Measurements from ENCODE around the gene GNG14. TPM values are rescaled to one million over a fixed set of nuclear protein-coding genes. Genes with fewer than 3 reads are reported as not detected.

The GNG14 gene
- total RNA-seq, 4 donors from 2014 or later, result not detected

GRCh38 chr19:12730064-12730463 is 42.3 kb downstream of the GNG14 start:
- no peaks in the 10 kb centered on the region for H3K27me3 ChIP-seq
- TF ChIP-seq POLR2A (IDR thresholded peaks at IDR 0.05) (no peak), CTCF (IDR thresholded peaks at IDR 0.05) (no peak)
- no peak for DNase-seq
- no peaks in the 10 kb centered on the region for H3K9me3 ChIP-seq
- H3K36me3 ChIP-seq, result peaks cover 0 to 41% (median 0%) of the 10 kb centered on the region in 3 donors
- no peak overlapping the region for H3K4me3 ChIP-seq
- no peak overlapping the region for H3K27ac ChIP-seq
- peaks cover 0 to 31% (median 19%) of the 10 kb centered on the region in 4 donors for H3K4me1 ChIP-seq

GRCh38 chr19:12731337-12731736 is 43.5 kb downstream of the GNG14 start:
- peaks cover 0 to 41% (median 0%) of the 10 kb centered on the region in 3 donors for H3K36me3 ChIP-seq

GRCh38 chr19:12733369-12734214 is 45.8 kb downstream of the GNG14 start:
- peak in 1 of 3 donors; percentile 41 for DNase-seq
- Histone ChIP-seq H3K4me1 (peaks cover 0 to 47% (median 29%) of the 10 kb centered on the region in 4 donors), H3K27ac (peak overlapping the region; percentile 89 to 98 (median 94)), H3K27me3 (no peaks in the 10 kb centered on the region), H3K9me3 (no peaks in the 10 kb centered on the region), H3K4me3 (peak overlapping the region; percentile 65 to 97 (median 90)), H3K36me3 (peaks cover 0 to 30% (median 0%) of the 10 kb centered on the region in 3 donors)
- peak in 1 of 6 experiments; percentile 22 for TF ChIP-seq CTCF (IDR thresholded peaks at IDR 0.05)
- TF ChIP-seq POLR2A (IDR thresholded peaks at IDR 0.05), result peak in 1 of 2 donors; percentile 8

More at GRCh38 chr19:12731337-12731736, 43.5 kb downstream of the GNG14 start:
- no peaks in the 10 kb centered on the region for H3K27me3 ChIP-seq
- H3K4me1 ChIP-seq, result peaks cover 0 to 34% (median 22%) of the 10 kb centered on the region in 4 donors
- no peak overlapping the region for H3K27ac ChIP-seq
- no peaks in the 10 kb centered on the region for H3K9me3 ChIP-seq
- no peak overlapping the region for H3K4me3 ChIP-seq
- TF ChIP-seq CTCF (IDR thresholded peaks at IDR 0.05) (no peak), POLR2A (IDR thresholded peaks at IDR 0.05) (no peak)
- DNase-seq, result no peak

GRCh38 chr19:12736995-12737834 is 49.4 kb downstream of the GNG14 start, which contains the start of gene GET3:
GET3 (plus strand) TSS chr19:12737497; CDS start chr19:12737506, 9 bp downstream.
- Histone ChIP-seq H3K9me3 (no peaks in the 10 kb centered on the region), H3K4me3 (peak within 1 kb of the TSS; percentile 66 to 98 (median 88)), H3K27ac (peak within 1 kb of the TSS; percentile 74 to 90 (median 88)), H3K36me3 (peaks cover 0 to 28% (median 0%) of the 10 kb centered on the region in 3 donors), H3K27me3 (no peaks in the 10 kb centered on the region), H3K4me1 (peaks cover 0 to 33% (median 26%) of the 10 kb centered on the region in 4 donors)
- TF ChIP-seq CTCF (IDR thresholded peaks at IDR 0.05) (peak in 4 of 6 experiments; percentile 11 to 57 (median 40)), POLR2A (IDR thresholded peaks at IDR 0.05) (peak; percentile 38 to 43)
- peak; percentile 77 to 86 (median 86) for DNase-seq

- DNase-seq, result no peak
- H3K9me3 ChIP-seq, result no peaks in the 10 kb centered on the region
- no peaks in the 10 kb centered on the region for H3K27me3 ChIP-seq
- peak overlapping the region; percentile 66 to 98 (median 88) for H3K4me3 ChIP-seq
- peaks cover 0 to 31% (median 0%) of the 10 kb centered on the region in 3 donors for H3K36me3 ChIP-seq
- peak overlapping the region; percentile 74 to 90 (median 88) for H3K27ac ChIP-seq
- peaks cover 0 to 26% (median 19%) of the 10 kb centered on the region in 4 donors for H3K4me1 ChIP-seq
- TF ChIP-seq CTCF (IDR thresholded peaks at IDR 0.05) (no peak), POLR2A (IDR thresholded peaks at IDR 0.05) (no peak)
These were observed 50.1 kb downstream of the GNG14 start for GRCh38 chr19:12737835-12738351.
